Endodermal cell (in vitro differentiated cells): ENCODE measurements around the gene FKBP2. TPM values are rescaled to one million over a fixed set of nuclear protein-coding genes. Genes with fewer than 3 reads are reported as not detected.

Experiments used
- DNase-seq: peaks from one replicate; pipeline ENCODE4 v3.0.0-alpha.2; 2017
- H3K27ac ChIP-seq: 2 replicates; pipeline ENCODE4 v1.5.1; 2013; ENCODE audit warnings: mild to moderate bottlenecking, low read depth, low read length, moderate library complexity
- H3K27me3 ChIP-seq: 2 replicates; pipeline ENCODE4 v1.6.1; 2013; ENCODE audit warnings: mild to moderate bottlenecking, low read length, moderate library complexity; ENCODE audit not compliant: insufficient read depth, control insufficient read depth, poor library complexity, severe bottlenecking
- H3K36me3 ChIP-seq: 2 replicates; pipeline ENCODE4 v1.7.0; 2013; ENCODE audit warnings: mild to moderate bottlenecking, low read length, moderate library complexity; ENCODE audit not compliant: control insufficient read depth, insufficient read depth
- H3K4me1 ChIP-seq: one replicate; pipeline ENCODE4 v1.7.0; 2013; ENCODE audit warnings: low read length; ENCODE audit not compliant: control insufficient read depth, insufficient read depth
- H3K4me3 ChIP-seq: 2 replicates; pipeline ENCODE4 v1.5.1; 2013; ENCODE audit warnings: mild to moderate bottlenecking, low read length, moderate library complexity
- H3K9ac ChIP-seq: 2 replicates; pipeline ENCODE4 v1.6.1; 2013; ENCODE audit warnings: mild to moderate bottlenecking, low read length, moderate library complexity; ENCODE audit not compliant: poor library complexity, severe bottlenecking; ENCODE audit errors: extremely low read depth
- H3K9me3 ChIP-seq: 2 replicates; pipeline ENCODE4 v1.6.1; 2013; ENCODE audit warnings: mild to moderate bottlenecking, low read length, moderate library complexity; ENCODE audit not compliant: control insufficient read depth
- H3K27ac Mint-ChIP-seq: 2 replicates; pipeline ENCODE4 v1.8.0; 2020; ENCODE audit warnings: mixed read lengths
- H3K27me3 Mint-ChIP-seq: 2 replicates; pipeline ENCODE4 v1.8.0; 2021; ENCODE audit warnings: mild to moderate bottlenecking, mixed read lengths; ENCODE audit not compliant: insufficient read depth
- H3K36me3 Mint-ChIP-seq: 2 replicates; pipeline ENCODE4 v1.8.0; 2020; ENCODE audit warnings: low read depth, mixed read lengths
- H3K4me1 Mint-ChIP-seq: 2 replicates; pipeline ENCODE4 v1.8.0; 2020; ENCODE audit warnings: mixed read lengths
- H3K4me3 Mint-ChIP-seq: 2 replicates; pipeline ENCODE4 v1.8.0; 2020; ENCODE audit warnings: mild to moderate bottlenecking, moderate library complexity, mixed read lengths
- H3K9me3 Mint-ChIP-seq: 2 replicates; pipeline ENCODE4 v1.8.0; 2020; ENCODE audit warnings: mild to moderate bottlenecking, mixed read lengths
- WGBS, 2 experiments: methylation state at CpG; one replicate each; pipeline versions ENCODE4 v1.1.5 to v1.1.7; 2013; ENCODE audit warnings: missing lambda C conversion rate in 2 of 2, mixed read lengths in 1 of 2; ENCODE audit not compliant: insufficient coverage in 1 of 2, insufficient read length in 1 of 2; 5-methylcytosine and 5-hydroxymethylcytosine counted together
- total RNA-seq, 2 donors: library from RNA; stranded (reverse); fragmentation: NEBNext Ultra II Directional in 1 of 2; extraction: Animal tissue kit (Norgen Biotek cat#: 25700) in 1 of 2; gene quantifications; 2 replicates in 1 of 2; 3 replicates in 1 of 2; pipeline ENCODE4 v1.2.1, GENCODE V29; 2021
- TF ChIP-seq, protein P1 (sequence below): fragments of 200-600 bp; sonication (generic); conservative IDR thresholded peaks from 2 replicates; pipeline ENCODE4 v1.5.0; 2021; ENCODE audit warnings: antibody characterized with exemption, mild to moderate bottlenecking

FKBP2 gene
- total RNA-seq, 2 donors from 2014 or later = 44.6 to 53.7 TPM

DNA sequence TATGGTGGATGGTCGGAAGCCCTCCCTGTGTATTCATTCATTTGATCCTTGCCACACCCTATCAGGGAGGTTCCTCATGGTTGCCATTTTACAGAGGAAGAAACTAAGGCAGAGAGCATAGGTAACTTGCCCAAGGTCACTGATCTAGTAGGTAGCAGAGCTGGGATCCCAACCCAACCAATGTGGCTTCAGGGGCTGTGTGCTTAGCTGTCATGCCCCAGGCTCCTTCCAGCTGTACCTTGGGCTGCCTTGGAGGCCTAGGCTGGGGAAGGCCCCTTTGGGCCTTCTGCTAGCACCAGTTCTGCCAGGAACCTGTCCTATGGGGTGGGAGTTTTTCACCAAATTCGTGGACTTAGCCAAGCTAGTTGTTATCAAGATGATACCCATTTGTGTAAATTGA, 34.9 kb downstream of the FKBP2 start:
- H3K4me1 Mint-ChIP-seq = peaks cover 3% of the 10 kb centered on the region
- H3K9me3 Mint-ChIP-seq = no peaks in the 10 kb centered on the region
- TF ChIP-seq, protein P1, sequence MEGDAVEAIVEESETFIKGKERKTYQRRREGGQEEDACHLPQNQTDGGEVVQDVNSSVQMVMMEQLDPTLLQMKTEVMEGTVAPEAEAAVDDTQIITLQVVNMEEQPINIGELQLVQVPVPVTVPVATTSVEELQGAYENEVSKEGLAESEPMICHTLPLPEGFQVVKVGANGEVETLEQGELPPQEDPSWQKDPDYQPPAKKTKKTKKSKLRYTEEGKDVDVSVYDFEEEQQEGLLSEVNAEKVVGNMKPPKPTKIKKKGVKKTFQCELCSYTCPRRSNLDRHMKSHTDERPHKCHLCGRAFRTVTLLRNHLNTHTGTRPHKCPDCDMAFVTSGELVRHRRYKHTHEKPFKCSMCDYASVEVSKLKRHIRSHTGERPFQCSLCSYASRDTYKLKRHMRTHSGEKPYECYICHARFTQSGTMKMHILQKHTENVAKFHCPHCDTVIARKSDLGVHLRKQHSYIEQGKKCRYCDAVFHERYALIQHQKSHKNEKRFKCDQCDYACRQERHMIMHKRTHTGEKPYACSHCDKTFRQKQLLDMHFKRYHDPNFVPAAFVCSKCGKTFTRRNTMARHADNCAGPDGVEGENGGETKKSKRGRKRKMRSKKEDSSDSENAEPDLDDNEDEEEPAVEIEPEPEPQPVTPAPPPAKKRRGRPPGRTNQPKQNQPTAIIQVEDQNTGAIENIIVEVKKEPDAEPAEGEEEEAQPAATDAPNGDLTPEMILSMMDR = no peak
- DNase-seq = no peak
- Histone ChIP-seq H3K27me3 (no peaks in the 10 kb centered on the region), H3K9me3 (no peaks in the 10 kb centered on the region), H3K4me3 (no peak overlapping the region), H3K4me1 (no peaks in the 10 kb centered on the region), H3K27ac (no peak overlapping the region), H3K9ac (no peak overlapping the region), H3K36me3 (peaks cover 9% of the 10 kb centered on the region)
- 95 to 100% methylated on average over 1 to 2 of the region's 2 CpGs for WGBS, 2 experiments
- H3K36me3 Mint-ChIP-seq = peaks cover 19% of the 10 kb centered on the region
- H3K27ac Mint-ChIP-seq = no peak overlapping the region
- H3K27me3 Mint-ChIP-seq = no peaks in the 10 kb centered on the region
- H3K4me3 Mint-ChIP-seq = no peak overlapping the region

DNA sequence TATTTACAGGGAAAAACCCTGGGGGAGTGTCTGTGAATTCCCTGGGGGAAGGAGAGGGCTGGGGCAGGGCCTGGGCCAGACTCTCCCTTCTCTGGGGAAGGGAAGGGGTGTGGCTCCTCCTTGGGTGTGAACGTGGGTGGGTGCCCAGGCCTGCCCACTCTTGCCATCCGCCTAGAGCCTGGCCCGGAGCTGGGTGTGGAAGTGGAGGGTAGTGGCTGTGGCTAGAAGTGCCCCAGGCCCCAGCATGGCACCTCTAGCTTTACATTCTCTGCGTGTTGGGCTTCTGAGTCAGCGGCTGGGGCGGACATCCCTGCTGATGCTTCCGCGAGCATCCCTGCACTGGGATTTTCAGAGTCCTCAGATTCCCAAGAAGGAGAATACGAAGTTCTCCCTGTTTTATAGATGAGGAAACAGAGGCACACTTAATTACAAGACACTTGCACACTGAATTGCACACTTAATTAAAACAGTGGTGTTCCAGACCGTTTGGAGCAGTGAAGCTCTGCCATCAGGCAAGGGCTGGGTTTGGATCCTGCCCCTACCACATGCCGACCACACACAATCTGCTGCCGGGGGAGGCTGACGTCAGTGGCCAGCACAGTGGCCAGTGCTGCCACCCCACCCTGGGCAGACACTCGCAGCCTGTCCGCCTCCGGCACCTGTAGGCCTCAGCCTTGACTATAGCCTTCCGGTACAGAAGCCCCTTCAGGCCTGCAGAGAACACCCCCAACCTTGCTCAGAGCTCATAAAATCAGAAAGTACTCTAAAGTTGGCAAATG, 35.9 kb downstream of the FKBP2 start:
- 91% methylated on average over 11 to 17 of the region's 17 CpGs for WGBS, 2 experiments
- H3K4me3 Mint-ChIP-seq = no peak overlapping the region
- H3K27me3 Mint-ChIP-seq = no peaks in the 10 kb centered on the region

DNA sequence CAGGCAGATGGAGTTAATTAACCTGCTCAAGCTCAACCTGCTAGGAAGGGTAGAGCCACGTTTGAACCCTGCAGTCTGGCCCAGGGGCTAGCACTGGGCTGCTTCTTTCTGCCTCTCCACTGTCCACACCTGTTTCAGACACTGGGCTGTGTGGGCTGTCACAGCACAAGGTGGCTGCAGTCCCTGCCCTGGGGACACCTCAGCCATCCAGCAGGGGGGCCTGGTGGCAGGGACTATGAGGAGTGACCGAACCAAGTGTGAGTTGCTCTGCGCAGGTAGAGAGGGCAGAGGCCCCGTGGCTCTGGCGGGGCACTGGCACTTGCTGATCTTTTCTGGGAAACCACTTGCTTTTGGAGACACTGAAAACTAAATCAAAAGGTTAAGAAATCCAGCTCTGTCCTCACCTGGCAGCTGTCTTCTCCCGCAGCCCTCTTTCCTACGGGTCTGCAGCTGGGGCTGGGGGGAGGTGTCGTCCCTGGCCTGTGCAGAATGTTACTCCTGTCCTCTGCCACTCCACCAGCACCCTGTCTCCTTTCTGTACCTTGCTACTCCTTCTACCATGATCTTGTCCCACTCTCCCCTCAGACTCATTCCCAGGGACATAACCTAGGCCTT, 37.8 kb downstream of the FKBP2 start:
- H3K4me1 ChIP-seq = no peaks in the 10 kb centered on the region
- H3K4me1 Mint-ChIP-seq = peaks cover 3% of the 10 kb centered on the region
- peaks cover 33% of the 10 kb centered on the region for H3K36me3 Mint-ChIP-seq
- H3K27ac ChIP-seq = no peak overlapping the region
- H3K27me3 ChIP-seq = no peaks in the 10 kb centered on the region
- H3K9me3 ChIP-seq = no peaks in the 10 kb centered on the region
- H3K4me3 Mint-ChIP-seq = no peak overlapping the region
- no peaks in the 10 kb centered on the region for H3K27me3 Mint-ChIP-seq
- peaks cover 19% of the 10 kb centered on the region for H3K36me3 ChIP-seq
- WGBS, 2 experiments = 85 to 90% methylated on average over 7 to 8 of the region's 8 CpGs
- TF ChIP-seq, protein P1 = peak; percentile 16
- DNase-seq = no peak
- no peak overlapping the region for H3K9ac ChIP-seq
- H3K4me3 ChIP-seq = no peak overlapping the region
- no peaks in the 10 kb centered on the region for H3K9me3 Mint-ChIP-seq
- H3K27ac Mint-ChIP-seq = no peak overlapping the region

More for the DNA sequence above, 35.9 kb downstream of the FKBP2 start:
- H3K27ac Mint-ChIP-seq = no peak overlapping the region
- H3K9me3 Mint-ChIP-seq = no peaks in the 10 kb centered on the region
- H3K4me1 Mint-ChIP-seq = peaks cover 3% of the 10 kb centered on the region
- Histone ChIP-seq H3K27ac (no peak overlapping the region), H3K27me3 (no peaks in the 10 kb centered on the region), H3K9ac (no peak overlapping the region), H3K36me3 (peaks cover 9% of the 10 kb centered on the region), H3K9me3 (no peaks in the 10 kb centered on the region), H3K4me3 (no peak overlapping the region), H3K4me1 (no peaks in the 10 kb centered on the region)
- peaks cover 27% of the 10 kb centered on the region for H3K36me3 Mint-ChIP-seq
- no peak for DNase-seq
- TF ChIP-seq, protein P1 = no peak
